MM.1S (cell line): ENCODE data around the gene KBTBD13.

Experiments used
- DNase-seq: peaks from one replicate; pipeline ENCODE4 v3.0.0-alpha.2; 2015
- H2AFZ ChIP-seq: fragments of 300-600 bp; sonication (generic); 2 replicates; pipeline ENCODE4 v1.6.0; 2016; ENCODE audit warnings: antibody characterized with exemption, low read length
- H3F3A ChIP-seq: fragments of 300-600 bp; sonication (generic); 2 replicates; pipeline ENCODE4 v1.6.1; 2016; ENCODE audit warnings: mild to moderate bottlenecking, antibody characterized with exemption, low read length, moderate library complexity, mixed read lengths; ENCODE audit not compliant: insufficient read depth
- H3K27ac ChIP-seq: fragments of 300-600 bp; sonication (generic); 2 replicates; pipeline ENCODE4 v1.5.1; 2016; ENCODE audit warnings: mild to moderate bottlenecking, low read length
- H3K27me3 ChIP-seq: fragments of 300-600 bp; sonication (generic); replicated peaks from 2 replicates; pipeline ENCODE4 v1.6.0; 2016; ENCODE audit warnings: low read length; ENCODE audit not compliant: insufficient read depth
- H3K36me3 ChIP-seq: fragments of 300-600 bp; sonication (generic); replicated peaks from 2 replicates; pipeline ENCODE4 v1.6.1; 2016; ENCODE audit warnings: mild to moderate bottlenecking, low read length, mixed read lengths; ENCODE audit not compliant: insufficient read depth
- H3K4me1 ChIP-seq: fragments of 300-600 bp; sonication (generic); 2 replicates; pipeline ENCODE4 v1.6.1; 2016; ENCODE audit warnings: low read length, mixed read lengths
- H3K4me2 ChIP-seq: fragments of 300-600 bp; sonication (generic); 2 replicates; pipeline ENCODE4 v1.6.0; 2016; ENCODE audit warnings: low read depth, low read length
- H3K4me3 ChIP-seq: fragments of 300-600 bp; sonication (generic); 2 replicates; pipeline ENCODE4 v1.5.1; 2016; ENCODE audit warnings: low read length, mixed read lengths
- H3K79me2 ChIP-seq: fragments of 300-600 bp; sonication (generic); 2 replicates; pipeline ENCODE4 v1.6.1; 2016; ENCODE audit warnings: mixed run types, low read length, mixed read lengths
- H3K9ac ChIP-seq: fragments of 300-600 bp; sonication (generic); 2 replicates; pipeline ENCODE4 v1.6.1; 2016; ENCODE audit warnings: low read length, mixed read lengths
- H3K9me2 ChIP-seq: fragments of 300-600 bp; sonication (generic); replicated peaks from 2 replicates; pipeline ENCODE4 v1.6.1; 2016; ENCODE audit warnings: mild to moderate bottlenecking, low read length, mixed read lengths; ENCODE audit not compliant: insufficient read depth
- H3K9me3 ChIP-seq: fragments of 300-600 bp; sonication (generic); replicated peaks from 2 replicates; pipeline ENCODE4 v1.6.1; 2016; ENCODE audit warnings: mild to moderate bottlenecking, low read length, mixed read lengths; ENCODE audit not compliant: insufficient read depth
- H4K20me1 ChIP-seq: fragments of 300-600 bp; sonication (generic); 2 replicates; pipeline ENCODE4 v1.6.1; 2016; ENCODE audit warnings: mild to moderate bottlenecking, low read length, moderate library complexity, mixed read lengths; ENCODE audit not compliant: insufficient read depth
- CTCF ChIP-seq: fragments of 300-600 bp; sonication (generic); IDR thresholded peaks from 2 replicates; pipeline ENCODE4 v1.5.1; 2016; ENCODE audit warnings: antibody characterized with exemption, low read length, mixed read lengths
- EZH2 ChIP-seq: fragments of 300-600 bp; sonication (generic); optimal IDR thresholded peaks from 2 replicates; pipeline ENCODE3; 2017; ENCODE audit warnings: low read depth, mild to moderate bottlenecking, antibody characterized with exemption, low read length, mixed read lengths
- EZH2phosphoT487 ChIP-seq: fragments of 300-600 bp; sonication (generic); IDR thresholded peaks from 2 replicates; pipeline ENCODE4 v1.6.1; 2018; ENCODE audit warnings: antibody characterized with exemption, low read length

Gene KBTBD13

DNA sequence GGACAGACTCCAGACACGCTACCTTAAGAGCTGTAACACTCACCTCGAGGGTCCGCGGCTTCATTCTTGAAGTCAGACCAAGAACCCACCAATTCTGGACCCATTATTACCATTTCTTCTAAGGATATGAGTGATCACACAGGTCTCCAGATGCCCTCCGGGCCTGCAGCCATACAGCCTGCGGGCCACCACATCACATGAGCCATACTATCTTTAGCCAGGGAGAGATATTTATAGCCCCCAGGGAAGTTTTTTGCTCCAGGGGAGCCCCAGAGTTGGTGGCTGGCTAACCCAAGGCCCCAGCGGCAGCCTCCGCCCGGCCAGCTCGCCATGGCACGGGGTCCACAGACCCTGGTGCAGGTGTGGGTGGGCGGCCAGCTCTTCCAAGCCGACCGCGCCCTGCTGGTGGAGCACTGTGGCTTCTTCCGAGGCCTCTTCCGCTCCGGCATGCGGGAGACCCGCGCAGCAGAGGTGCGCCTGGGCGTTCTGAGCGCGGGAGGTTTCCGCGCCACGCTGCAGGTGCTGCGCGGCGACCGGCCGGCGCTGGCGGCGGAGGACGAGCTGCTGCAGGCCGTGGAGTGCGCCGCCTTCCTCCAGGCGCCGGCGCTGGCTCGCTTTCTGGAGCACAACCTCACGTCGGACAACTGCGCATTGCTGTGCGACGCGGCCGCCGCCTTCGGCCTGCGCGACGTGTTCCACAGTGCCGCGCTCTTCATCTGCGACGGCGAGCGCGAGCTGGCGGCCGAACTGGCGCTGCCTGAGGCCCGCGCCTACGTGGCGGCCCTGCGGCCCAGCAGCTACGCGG, at the start of gene KBTBD13:
Gene KBTBD13 (plus strand): TSS at position 261 of the 805 bp plus-strand sequence. CDS start 70 bp downstream, at position 331.
- Histone ChIP-seq H3K4me2 (no peak within 1 kb of the TSS), H3K27me3 (no peaks in the 10 kb centered on the region), H3K9ac (no peak within 1 kb of the TSS), H3K36me3 (no peaks in the 10 kb centered on the region), H3K9me3 (no peaks in the 10 kb centered on the region), H3K4me3 (no peak within 1 kb of the TSS), H3K27ac (no peak within 1 kb of the TSS), H2AFZ (no peak within 1 kb of the TSS), H3K9me2 (no peaks in the 10 kb centered on the region), H4K20me1 (no peaks in the 10 kb centered on the region), H3K79me2 (no peaks in the 10 kb centered on the region), H3K4me1 (no peaks in the 10 kb centered on the region), H3F3A (no peaks in the 10 kb centered on the region)
- DNase-seq: no peak
- TF ChIP-seq EZH2phosphoT487 (no peak), CTCF (no peak), EZH2 (no peak)

DNA sequence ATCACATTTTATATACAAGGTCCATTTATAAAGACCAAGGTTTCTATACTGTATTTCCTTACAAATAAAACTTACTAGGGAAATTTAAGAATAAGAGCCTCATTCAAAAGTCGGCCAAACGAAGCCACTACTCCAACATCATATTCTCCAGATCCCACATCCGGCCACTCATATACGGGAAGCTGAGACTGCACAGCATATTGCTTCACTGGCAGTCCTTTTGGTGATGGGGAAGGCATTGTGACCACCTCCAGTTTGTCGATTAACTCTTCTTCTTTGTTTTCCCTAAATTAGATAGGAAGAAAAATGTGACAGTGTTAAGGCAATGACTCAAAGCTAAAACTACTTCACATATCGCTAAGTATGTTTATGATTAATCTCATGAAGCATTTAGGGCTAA, 49.8 kb upstream of the KBTBD13 start:
- TF ChIP-seq CTCF (no peak), EZH2 (no peak), EZH2phosphoT487 (no peak)
- Histone ChIP-seq H3K9me3 (no peaks in the 10 kb centered on the region), H4K20me1 (no peaks in the 10 kb centered on the region), H3K27me3 (no peaks in the 10 kb centered on the region), H3K27ac (no peak overlapping the region), H2AFZ (no peak overlapping the region), H3K4me1 (0 out of 2 replicates have a peak, but pooled peaks cover 3% of the 10 kb centered on the region), H3K9me2 (no peaks in the 10 kb centered on the region), H3K4me3 (no peak overlapping the region), H3K4me2 (no peak overlapping the region), H3K9ac (no peak overlapping the region), H3K79me2 (peaks cover 17% of the 10 kb centered on the region), H3F3A (no peaks in the 10 kb centered on the region), H3K36me3 (no peaks in the 10 kb centered on the region)
- no peak for DNase-seq

DNA sequence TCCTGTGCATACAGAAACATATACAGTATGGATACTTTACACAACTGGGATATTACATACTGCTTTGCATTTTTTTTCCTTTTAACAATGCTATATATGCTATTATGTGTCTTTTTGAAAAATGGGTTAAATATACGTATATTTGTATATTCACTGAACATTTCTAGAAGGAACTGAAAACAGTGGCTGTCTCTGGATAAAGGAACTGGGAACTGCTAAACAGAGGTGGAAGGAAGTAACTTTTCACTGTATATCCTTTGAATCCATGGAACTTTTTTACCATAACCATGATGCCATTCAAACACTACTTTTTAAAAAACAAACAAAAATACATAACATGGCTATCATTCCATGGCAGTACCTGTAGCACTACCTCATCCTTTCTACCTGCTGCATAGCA, 49.0 kb upstream of the KBTBD13 start:
- no peaks in the 10 kb centered on the region for H3K27me3 ChIP-seq
- DNase-seq: no peak
- no peak overlapping the region for H3K4me3 ChIP-seq
- H3K4me2 ChIP-seq: no peak overlapping the region
- H3F3A ChIP-seq: no peaks in the 10 kb centered on the region
- H3K9me3 ChIP-seq: no peaks in the 10 kb centered on the region
- no peaks in the 10 kb centered on the region for H4K20me1 ChIP-seq
- peaks cover 17% of the 10 kb centered on the region for H3K79me2 ChIP-seq
- no peaks in the 10 kb centered on the region for H3K36me3 ChIP-seq
- H3K27ac ChIP-seq: no peak overlapping the region
- H2AFZ ChIP-seq: no peak overlapping the region
- TF ChIP-seq CTCF (no peak), EZH2 (no peak), EZH2phosphoT487 (no peak)
- no peak overlapping the region for H3K9ac ChIP-seq
- no peaks in the 10 kb centered on the region for H3K9me2 ChIP-seq
- 0 out of 2 replicates have a peak, but pooled peaks cover 4% of the 10 kb centered on the region for H3K4me1 ChIP-seq
